Measurements from ENCODE around the gene TBC1D1. TPM values are rescaled to one million over a fixed set of nuclear protein-coding genes. Genes with fewer than 3 reads are reported as not detected.
A peak's percentile ranks its signal among the peaks of the same experiment; 100 is the strongest.

The TBC1D1 gene
- polyA plus RNA-seq, 3 donors: 23.3 to 70.0 (median 31.5) TPM

GRCh38 chr4:38060829-38061431 is 170.0 kb downstream of the TBC1D1 start:
- H3K36me3 Mint-ChIP-seq: peaks cover 69 to 80% of the 10 kb centered on the region in 2 donors
- Histone ChIP-seq H3K79me2 (ENCODE audit: insufficient read depth, low read length) (peaks cover 13% of the 10 kb centered on the region), H3K4me1 (ENCODE audit: control insufficient read depth in 1 of 2, insufficient read depth in 2 of 2, low read length in 2 of 2) (no peaks in the 10 kb centered on the region), H3K9ac (ENCODE audit: insufficient read depth, low read length, poor library complexity, severe bottlenecking) (no peak overlapping the region), H4K20me1 (ENCODE audit: insufficient read depth, low read length) (no peaks in the 10 kb centered on the region), H3K4me3 (replicated peaks in 1 of 3; ENCODE audit: low read depth in 2 of 3, low read length in 3 of 3) (no peak overlapping the region), H3K27ac (ENCODE audit: low read depth in 1 of 2, low read length in 2 of 2) (peak overlapping the region in 1 of 2 donors; percentile 2), H3K27me3 (ENCODE audit: control insufficient read depth in 2 of 2, insufficient read depth in 2 of 2, low read length in 2 of 2) (no peaks in the 10 kb centered on the region), H3K4me2 (replicated peaks; ENCODE audit: extremely low read depth, low read length, poor library complexity, severe bottlenecking) (no peak overlapping the region), H2AFZ (ENCODE audit: insufficient read depth, low read depth, low read length, poor library complexity, severe bottlenecking) (no peak overlapping the region), H3K9me3 (replicated peaks in 1 of 2; ENCODE audit: control insufficient read depth in 1 of 2, insufficient read depth in 1 of 2, low read length in 2 of 2) (no peaks in the 10 kb centered on the region), H3K36me3 (replicated peaks in 1 of 2; ENCODE audit: control insufficient read depth in 1 of 2, insufficient read depth in 2 of 2, low read length in 2 of 2) (peaks cover 66 to 79% of the 10 kb centered on the region in 2 donors)
- no peaks in the 10 kb centered on the region for H3K9me3 Mint-ChIP-seq
- DNase-seq: no peak
- intact Hi-C loops (cut with micrococcal nuclease): loop anchor here (5.0 to 10.0 kb wide), 3 partner anchors 116 to 614 kb away; no protein-coding TSS in a partner anchor
- peak overlapping the region in 4 of 7 donors; percentile 9 to 68 (median 26) for H3K27ac Mint-ChIP-seq
- WGBS (ENCODE audit: insufficient coverage): 79% methylated on average over 2 of the region's 4 CpGs
- H3K4me3 Mint-ChIP-seq: no peak overlapping the region
- H3K27me3 Mint-ChIP-seq (ENCODE audit: low read depth in 3 of 3): no peaks in the 10 kb centered on the region
- no peak for TF ChIP-seq CTCF (IDR thresholded peaks at IDR 0.05)
- peaks cover 6% of the 10 kb centered on the region for H3K4me1 Mint-ChIP-seq

- Histone ChIP-seq H3K79me2 (ENCODE audit: insufficient read depth, low read length) (peaks cover 9% of the 10 kb centered on the region), H4K20me1 (ENCODE audit: insufficient read depth, low read length) (no peaks in the 10 kb centered on the region), H3K4me3 (replicated peaks in 1 of 3; ENCODE audit: low read depth in 2 of 3, low read length in 3 of 3) (peak overlapping the region; percentile 6 to 59 (median 33)), H3K36me3 (replicated peaks in 1 of 2; ENCODE audit: control insufficient read depth in 1 of 2, insufficient read depth in 2 of 2, low read length in 2 of 2) (peaks cover 56 to 75% of the 10 kb centered on the region in 2 donors), H3K9ac (ENCODE audit: insufficient read depth, low read length, poor library complexity, severe bottlenecking) (no peak overlapping the region), H3K9me3 (replicated peaks in 1 of 2; ENCODE audit: control insufficient read depth in 1 of 2, insufficient read depth in 1 of 2, low read length in 2 of 2) (no peaks in the 10 kb centered on the region), H3K4me1 (ENCODE audit: control insufficient read depth in 1 of 2, insufficient read depth in 2 of 2, low read length in 2 of 2) (peaks cover 4 to 6% of the 10 kb centered on the region in 2 donors), H3K4me2 (replicated peaks; ENCODE audit: extremely low read depth, low read length, poor library complexity, severe bottlenecking) (peak overlapping the region; percentile 70), H2AFZ (ENCODE audit: insufficient read depth, low read depth, low read length, poor library complexity, severe bottlenecking) (no peak overlapping the region), H3K27me3 (ENCODE audit: control insufficient read depth in 2 of 2, insufficient read depth in 2 of 2, low read length in 2 of 2) (no peaks in the 10 kb centered on the region), H3K27ac (ENCODE audit: low read depth in 1 of 2, low read length in 2 of 2) (peak overlapping the region in 1 of 2 donors; percentile 32)
- WGBS (ENCODE audit: insufficient coverage): 4% methylated on average over 3 of the region's 11 CpGs
- Mint-ChIP-seq H3K36me3 (peaks cover 57 to 71% of the 10 kb centered on the region in 2 donors), H3K4me1 (peaks cover 11% of the 10 kb centered on the region), H3K4me3 (peak overlapping the region; percentile 78 to 89), H3K27me3 (ENCODE audit: low read depth in 3 of 3) (no peaks in the 10 kb centered on the region), H3K27ac (peak overlapping the region in 5 of 7 donors; percentile 74 to 91 (median 86)), H3K9me3 (no peaks in the 10 kb centered on the region)
- intact Hi-C loops (cut with micrococcal nuclease): loop anchor here (1.0 to 10.0 kb wide), 6 partner anchors 21 to 669 kb away; no protein-coding TSS in a partner anchor
- peak; percentile 90 for TF ChIP-seq CTCF (IDR thresholded peaks at IDR 0.05)
- DNase-seq: peak; percentile 57 to 73 (median 70)
Measured at GRCh38 chr4:38062088-38062775, 171.3 kb downstream of the TBC1D1 start.

Measured in CD14-positive monocyte (primary cell).